Hair follicular keratinocyte (primary cell): ENCODE data around the gene COBL. TPM values are rescaled to one million over a fixed set of nuclear protein-coding genes. Genes with fewer than 3 reads are reported as not detected.

Source experiments
- total RNA-seq: library from RNA; depleted of rRNA; stranded (reverse); fragments of >200 nt; gene quantifications from 2 replicates; pipeline ENCODE4 v1.2.3, GENCODE V29; 2015

Gene COBL
- not detected in 2 replicates for total RNA-seq

GRCh38 chr7:51316666-51317581, at the start of gene COBL:
COBL (minus strand) TSS chr7:51316809; CDS start chr7:51316633, 176 bp downstream.

